Measurements from ENCODE around the gene NDRG2.

The NDRG2 gene

DNA sequence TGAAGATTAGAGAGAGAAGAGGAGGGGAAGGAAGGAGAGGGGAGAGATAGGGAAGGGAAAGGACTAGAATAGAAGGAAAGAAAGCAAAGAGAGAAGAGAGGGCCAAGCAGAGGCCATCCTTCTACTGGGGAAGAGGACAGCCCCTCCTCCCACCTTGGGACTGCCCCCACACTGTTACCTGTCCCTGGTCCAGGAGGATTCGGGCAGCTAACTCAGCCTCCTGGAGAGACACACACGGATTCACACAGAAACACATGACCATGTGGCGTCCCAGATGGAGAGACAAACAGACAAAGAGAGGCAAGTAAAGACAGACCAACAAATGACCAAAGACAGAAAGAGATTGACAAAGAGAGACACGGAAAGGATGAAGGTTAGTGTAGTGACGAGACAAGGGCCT, 2.2 kb downstream of the NDRG2 start:
- TF ChIP-seq, protein P1, sequence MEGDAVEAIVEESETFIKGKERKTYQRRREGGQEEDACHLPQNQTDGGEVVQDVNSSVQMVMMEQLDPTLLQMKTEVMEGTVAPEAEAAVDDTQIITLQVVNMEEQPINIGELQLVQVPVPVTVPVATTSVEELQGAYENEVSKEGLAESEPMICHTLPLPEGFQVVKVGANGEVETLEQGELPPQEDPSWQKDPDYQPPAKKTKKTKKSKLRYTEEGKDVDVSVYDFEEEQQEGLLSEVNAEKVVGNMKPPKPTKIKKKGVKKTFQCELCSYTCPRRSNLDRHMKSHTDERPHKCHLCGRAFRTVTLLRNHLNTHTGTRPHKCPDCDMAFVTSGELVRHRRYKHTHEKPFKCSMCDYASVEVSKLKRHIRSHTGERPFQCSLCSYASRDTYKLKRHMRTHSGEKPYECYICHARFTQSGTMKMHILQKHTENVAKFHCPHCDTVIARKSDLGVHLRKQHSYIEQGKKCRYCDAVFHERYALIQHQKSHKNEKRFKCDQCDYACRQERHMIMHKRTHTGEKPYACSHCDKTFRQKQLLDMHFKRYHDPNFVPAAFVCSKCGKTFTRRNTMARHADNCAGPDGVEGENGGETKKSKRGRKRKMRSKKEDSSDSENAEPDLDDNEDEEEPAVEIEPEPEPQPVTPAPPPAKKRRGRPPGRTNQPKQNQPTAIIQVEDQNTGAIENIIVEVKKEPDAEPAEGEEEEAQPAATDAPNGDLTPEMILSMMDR (IDR thresholded peaks at IDR 0.05): no peak
- no peaks in the 10 kb centered on the region for H3K9me3 ChIP-seq
- no peak overlapping the region for H3K27ac ChIP-seq
- H3K4me3 ChIP-seq (ENCODE audit: low read depth in 1 of 2, low read length in 1 of 2): no peak overlapping the region
- no peaks in the 10 kb centered on the region for H3K36me3 ChIP-seq
- H3K27me3 ChIP-seq: peaks cover 77% of the 10 kb centered on the region
- peaks cover 7 to 16% of the 10 kb centered on the region in 2 experiments for H3K4me1 ChIP-seq (ENCODE audit: control insufficient read depth in 1 of 2, insufficient read depth in 1 of 2, low read depth in 1 of 2, low read length in 1 of 2)

DNA sequence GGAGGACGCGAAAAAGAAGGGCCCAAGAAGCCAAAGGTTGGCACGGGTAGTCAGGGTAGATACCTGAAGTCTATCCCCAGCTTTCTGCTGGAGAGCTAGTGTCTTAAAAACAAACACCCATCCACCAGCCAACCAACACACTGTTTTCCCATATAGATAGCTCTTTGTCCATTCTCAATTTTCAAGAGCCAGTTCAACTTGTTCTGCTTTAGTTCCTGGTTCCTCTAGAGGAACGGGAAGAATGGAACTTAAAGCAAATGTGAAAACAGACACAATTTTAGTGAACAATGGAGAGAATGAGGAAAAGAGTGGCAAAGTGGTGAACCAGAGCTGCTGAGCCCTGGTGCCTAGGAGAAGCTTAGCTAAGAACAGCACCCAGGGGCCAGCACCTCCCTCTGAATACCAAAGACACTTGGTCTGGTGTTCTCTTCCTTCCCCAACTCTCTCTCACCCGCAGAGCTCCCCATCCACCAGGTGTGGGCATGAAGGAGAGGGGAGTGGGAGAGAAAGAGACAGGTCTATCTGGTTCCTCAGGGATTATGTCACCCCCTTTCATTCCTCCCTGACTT, 3.8 kb downstream of the NDRG2 start:
- Histone ChIP-seq H3K36me3 (no peaks in the 10 kb centered on the region), H3K4me1 (ENCODE audit: control insufficient read depth in 1 of 2, insufficient read depth in 1 of 2, low read depth in 1 of 2, low read length in 1 of 2) (peaks cover 7 to 16% of the 10 kb centered on the region in 2 experiments), H3K27me3 (peaks cover 61% of the 10 kb centered on the region), H3K9me3 (no peaks in the 10 kb centered on the region), H3K4me3 (ENCODE audit: low read depth in 1 of 2, low read length in 1 of 2) (no peak overlapping the region), H3K27ac (no peak overlapping the region)
- TF ChIP-seq, protein P1 (IDR thresholded peaks at IDR 0.05): no peak

- peaks cover 44% of the 10 kb centered on the region for H3K27me3 ChIP-seq
- H3K4me3 ChIP-seq (ENCODE audit: low read depth in 1 of 2, low read length in 1 of 2): no peak overlapping the region
- H3K4me1 ChIP-seq (ENCODE audit: control insufficient read depth in 1 of 2, insufficient read depth in 1 of 2, low read depth in 1 of 2, low read length in 1 of 2): peaks cover 3 to 8% of the 10 kb centered on the region in 2 experiments
- H3K9me3 ChIP-seq: no peaks in the 10 kb centered on the region
- no peaks in the 10 kb centered on the region for H3K36me3 ChIP-seq
- TF ChIP-seq, protein P1 (IDR thresholded peaks at IDR 0.05): no peak
- no peak overlapping the region for H3K27ac ChIP-seq
Measured at GRCh38 chr14:21019366-21019765, 5.5 kb downstream of the NDRG2 start.

- Histone ChIP-seq H3K9me3 (no peaks in the 10 kb centered on the region), H3K27ac (no peak overlapping the region), H3K36me3 (no peaks in the 10 kb centered on the region), H3K27me3 (peaks cover 38% of the 10 kb centered on the region), H3K4me3 (ENCODE audit: low read depth in 1 of 2, low read length in 1 of 2) (no peak overlapping the region), H3K4me1 (ENCODE audit: control insufficient read depth in 1 of 2, insufficient read depth in 1 of 2, low read depth in 1 of 2, low read length in 1 of 2) (peaks cover 0 to 5% of the 10 kb centered on the region in 2 experiments)
- TF ChIP-seq, protein P1 (IDR thresholded peaks at IDR 0.05): no peak
Measured at GRCh38 chr14:21018781-21019180, 6.1 kb downstream of the NDRG2 start.

DNA sequence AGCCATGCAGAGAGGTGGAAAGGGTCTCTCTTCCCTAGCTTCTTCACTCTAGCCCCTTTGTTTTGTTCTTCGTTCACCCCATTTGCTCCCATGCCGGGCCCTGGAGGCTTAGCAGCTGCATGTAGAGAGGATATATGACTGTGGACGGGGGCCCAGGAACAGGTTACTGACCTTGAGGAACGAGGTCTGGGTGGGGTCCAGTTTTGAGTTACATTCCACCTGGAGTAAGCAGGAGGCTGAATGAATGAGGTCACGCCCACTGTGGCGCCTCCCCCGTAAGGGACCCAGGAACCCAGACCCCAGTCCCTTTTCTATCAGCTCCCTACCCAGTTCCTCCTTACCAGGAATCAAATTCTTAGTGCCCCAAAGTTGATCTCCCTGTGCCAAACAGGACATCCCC, 6.6 kb downstream of the NDRG2 start:
- Histone ChIP-seq H3K36me3 (no peaks in the 10 kb centered on the region), H3K27ac (no peak overlapping the region), H3K27me3 (peaks cover 36% of the 10 kb centered on the region), H3K4me3 (ENCODE audit: low read depth in 1 of 2, low read length in 1 of 2) (no peak overlapping the region), H3K4me1 (ENCODE audit: control insufficient read depth in 1 of 2, insufficient read depth in 1 of 2, low read depth in 1 of 2, low read length in 1 of 2) (peaks cover 0 to 5% of the 10 kb centered on the region in 2 experiments), H3K9me3 (no peaks in the 10 kb centered on the region)
- TF ChIP-seq, protein P1 (IDR thresholded peaks at IDR 0.05): no peak
